Natural killer cell (primary cell): ENCODE data around the gene RYR1. TPM values are rescaled to one million over a fixed set of nuclear protein-coding genes. Genes with fewer than 3 reads are reported as not detected.

Experiments used
- ATAC-seq, 3 donors: fragments of 150-1000 bp in 2 of 3; fragments of 200-7000 bp in 1 of 3; cut with Tn5 transposase; 1 replicate in 1 of 3; 2 replicates in 2 of 3; pipeline ENCODE4 v1.10.0; 2021; ENCODE audit warnings: mild to moderate bottlenecking in 2 of 3, moderate library complexity in 2 of 3
- DNase-seq, 2 donors: peaks; one replicate each; pipeline versions ENCODE4 v3.0.0 to v3.0.0-alpha.2; 2013 to 2021; ENCODE audit warnings: mixed read lengths in 1 of 2
- H3K27ac ChIP-seq: one replicate; pipeline ENCODE4 v1.5.1; 2013; ENCODE audit warnings: mild to moderate bottlenecking, low read length
- H3K27me3 ChIP-seq: one replicate; pipeline ENCODE4 v1.6.1; 2013; ENCODE audit warnings: low read length; ENCODE audit not compliant: control insufficient read depth, insufficient read depth
- H3K36me3 ChIP-seq: one replicate; pipeline ENCODE4 v1.6.1; 2013; ENCODE audit warnings: low read length; ENCODE audit not compliant: control insufficient read depth, insufficient read depth
- H3K4me1 ChIP-seq: one replicate; pipeline ENCODE4 v1.6.1; 2013; ENCODE audit warnings: low read length; ENCODE audit not compliant: control insufficient read depth, insufficient read depth
- H3K4me3 ChIP-seq: one replicate; pipeline ENCODE4 v1.5.1; 2013; ENCODE audit warnings: low read length
- H3K9me3 ChIP-seq: one replicate; pipeline ENCODE4 v1.6.1; 2013; ENCODE audit warnings: low read length; ENCODE audit not compliant: control insufficient read depth, insufficient read depth
- H3K27ac Mint-ChIP-seq, 2 donors: one replicate each; pipeline ENCODE4 v1.8.0; 2022; ENCODE audit warnings: mild to moderate bottlenecking in 2 of 2, mixed read lengths in 2 of 2, moderate library complexity in 1 of 2
- H3K27me3 Mint-ChIP-seq, 2 donors: one replicate each; pipeline ENCODE4 v1.8.0; 2022; ENCODE audit warnings: low read depth in 2 of 2, mixed read lengths in 2 of 2
- H3K36me3 Mint-ChIP-seq: one replicate; pipeline ENCODE4 v1.8.0; 2022; ENCODE audit warnings: mixed read lengths
- H3K4me1 Mint-ChIP-seq, 2 donors: one replicate each; pipeline ENCODE4 v1.8.0; 2022; ENCODE audit warnings: mixed read lengths in 2 of 2
- H3K4me3 Mint-ChIP-seq: one replicate; pipeline ENCODE4 v1.8.0; 2022; ENCODE audit warnings: mild to moderate bottlenecking, moderate library complexity, mixed read lengths
- H3K9me3 Mint-ChIP-seq, 2 donors: one replicate each; pipeline ENCODE4 v1.8.0; 2022; ENCODE audit warnings: mixed read lengths in 2 of 2
- CTCF ChIP-seq: fragments of 200-600 bp; IDR thresholded peaks from one replicate; pipeline ENCODE4 v1.8.0; 2022; ENCODE audit warnings: antibody characterized with exemption
- WGBS: methylation state at CpG from one replicate; pipeline ENCODE4 v1.1.7; 2013; ENCODE audit warnings: missing lambda C conversion rate; ENCODE audit not compliant: insufficient coverage; 5-methylcytosine and 5-hydroxymethylcytosine counted together
- intact Hi-C: fragments of 100-400 bp; cut with micrococcal nuclease; formaldehyde crosslinking; loops from one replicate; pipeline ENCODE4 v1.14.2; 2022
- total RNA-seq, 4 donors: library from RNA; stranded (reverse); fragments of 120-200 nt in 1 of 4; gene quantifications; one replicate each; pipeline versions ENCODE4 v1.2.3 to v1.2.4, GENCODE V29; 2013 to 2022

The RYR1 gene
- total RNA-seq, 3 donors from 2014 or later (not counting 1 experiment from before 2014, with no cell fraction given), result 0.05 to 1.0 (median 0.65) TPM

GRCh38 chr19:38538386-38538785 lies 104.9 kb downstream of the RYR1 start:
- Mint-ChIP-seq H3K27me3 (peaks cover 0 to 15% of the 10 kb centered on the region in 2 donors), H3K9me3 (peaks cover 6 to 10% of the 10 kb centered on the region in 2 donors), H3K4me3 (peak overlapping the region; percentile 39), H3K4me1 (peaks cover 9 to 10% of the 10 kb centered on the region in 2 donors), H3K27ac (peak overlapping the region; percentile 57 to 69), H3K36me3 (no peaks in the 10 kb centered on the region)
- TF ChIP-seq CTCF, result no peak
- H3K27me3 ChIP-seq, result peaks cover 3% of the 10 kb centered on the region
- DNase-seq, result no peak
- no peak overlapping the region for H3K4me3 ChIP-seq
- intact Hi-C loops, result no loop called here
- no peak overlapping the region for H3K27ac ChIP-seq
- no peak for ATAC-seq
- 94% methylated on average over 2 of the region's 3 CpGs for WGBS
- peaks cover 21% of the 10 kb centered on the region for H3K4me1 ChIP-seq
- H3K9me3 ChIP-seq, result peaks cover 12% of the 10 kb centered on the region
- H3K36me3 ChIP-seq, result no peaks in the 10 kb centered on the region

GRCh38 chr19:38538793-38539528 lies 105.5 kb downstream of the RYR1 start:
- intact Hi-C loops, result no loop called here
- Histone ChIP-seq H3K27me3 (peaks cover 3% of the 10 kb centered on the region), H3K9me3 (peaks cover 12% of the 10 kb centered on the region), H3K4me1 (peaks cover 21% of the 10 kb centered on the region), H3K27ac (peak overlapping the region; percentile 11), H3K36me3 (no peaks in the 10 kb centered on the region), H3K4me3 (no peak overlapping the region)
- Mint-ChIP-seq H3K27me3 (peaks cover 0 to 12% of the 10 kb centered on the region in 2 donors), H3K36me3 (no peaks in the 10 kb centered on the region), H3K9me3 (peaks cover 6 to 10% of the 10 kb centered on the region in 2 donors), H3K4me3 (peak overlapping the region; percentile 39), H3K27ac (peak overlapping the region; percentile 57 to 69), H3K4me1 (peaks cover 9 to 10% of the 10 kb centered on the region in 2 donors)
- 23% methylated on average over 4 of the region's 6 CpGs for WGBS
- DNase-seq, result peak in 1 of 2 donors; percentile 83
- no peak for TF ChIP-seq CTCF
- ATAC-seq, result peak; percentile 47 to 55 (median 54)

- no peak overlapping the region for H3K27ac Mint-ChIP-seq
- Histone ChIP-seq H3K4me3 (no peak overlapping the region), H3K27me3 (peaks cover 3% of the 10 kb centered on the region), H3K9me3 (peaks cover 11% of the 10 kb centered on the region), H3K4me1 (peaks cover 29% of the 10 kb centered on the region), H3K27ac (no peak overlapping the region), H3K36me3 (no peaks in the 10 kb centered on the region)
- no peak for ATAC-seq
- peaks cover 17% of the 10 kb centered on the region in 2 donors for H3K4me1 Mint-ChIP-seq
- peaks cover 0 to 11% of the 10 kb centered on the region in 2 donors for H3K27me3 Mint-ChIP-seq
- TF ChIP-seq CTCF, result no peak
- WGBS, result 82% methylated on average over 1 of the region's 1 CpG
- intact Hi-C loops, result no loop called here
- no peak for DNase-seq
- peaks cover 6 to 10% of the 10 kb centered on the region in 2 donors for H3K9me3 Mint-ChIP-seq
- no peaks in the 10 kb centered on the region for H3K36me3 Mint-ChIP-seq
- no peak overlapping the region for H3K4me3 Mint-ChIP-seq
Measured at GRCh38 chr19:38539751-38540150, 106.3 kb downstream of the RYR1 start.
